Sigmoid colon (tissue), 7 donors: Measurements from ENCODE around the gene COBL. TPM values are rescaled to one million over a fixed set of nuclear protein-coding genes. Genes with fewer than 3 reads are reported as not detected.
A peak's percentile ranks its signal among the peaks of the same experiment; 100 is the strongest.
"Not testable (repeated sequence)": the region's sequence is repeated elsewhere in the genome, so short reads cannot be mapped to it uniquely, and the experiment has no call there.

Source experiments
- DNase-seq: peaks from one replicate; pipeline ENCODE4 v3.0.0-alpha.2; 2019
- H3K27ac ChIP-seq, 4 donors: fragments of 200-600 bp; sonication (generic); one replicate each; pipeline ENCODE4 v1.5.1; 2016 to 2019; ENCODE audit warnings: mild to moderate bottlenecking in 1 of 4
- H3K27me3 ChIP-seq, 3 donors: fragments of 200-600 bp; sonication (generic); one replicate each; pipeline ENCODE4 v1.5.1; 2019; ENCODE audit warnings: mild to moderate bottlenecking in 1 of 3
- H3K36me3 ChIP-seq, 4 donors: fragments of 200-600 bp; sonication (generic); one replicate each; pipeline ENCODE4 v1.5.1; 2016 to 2019
- H3K4me1 ChIP-seq, 4 donors: fragments of 200-600 bp; sonication (generic); one replicate each; pipeline ENCODE4 v1.5.1; 2017 to 2019
- H3K4me3 ChIP-seq, 4 donors: fragments of 200-600 bp; sonication (generic); one replicate each; pipeline ENCODE4 v1.5.1; 2017 to 2019; ENCODE audit warnings: mild to moderate bottlenecking in 2 of 4, moderate library complexity in 1 of 4
- H3K9me3 ChIP-seq, 4 donors: fragments of 200-600 bp in 3 of 4; sonication (generic) in 3 of 4; one replicate each; pipeline versions ENCODE4 v1.5.1 to v1.6.1; 2013 to 2019
- EP300 ChIP-seq, 4 donors: sonication (generic); formaldehyde crosslinking; IDR thresholded peaks; one replicate each; pipeline ENCODE4 v1.6.1; 2017; ENCODE audit warnings: antibody characterized with exemption in 4 of 4
- POLR2A ChIP-seq, 2 donors: fragments of 450-650 bp; IDR thresholded peaks; one replicate each; pipeline ENCODE4 v1.6.1; 2016; ENCODE audit warnings: antibody characterized with exemption in 2 of 2, mild to moderate bottlenecking in 2 of 2, moderate library complexity in 2 of 2
- POLR2AphosphoS5 ChIP-seq, 4 donors: sonication (generic); formaldehyde crosslinking; IDR thresholded peaks; one replicate each; pipeline ENCODE4 v1.6.1; 2017; ENCODE audit warnings: antibody characterized with exemption in 4 of 4
- WGBS, 2 donors: extraction: QIAGEN DNeasy Blood & Tissue Kit; methylation state at CpG; one replicate each; pipeline ENCODE4 v1.1.7; 2013; 5-methylcytosine and 5-hydroxymethylcytosine counted together
- intact Hi-C: fragments of 100-400 bp; cut with DNase I; formaldehyde crosslinking; loops from one replicate; pipeline ENCODE4 v1.15.1; 2023
- polyA plus RNA-seq, 3 donors: library from polyadenylated mRNA; stranded (reverse); fragments of 200-250 nt; gene quantifications; one replicate each; pipeline ENCODE4 v1.2.3, GENCODE V29; 2013
- total RNA-seq, 4 donors: library from RNA; depleted of rRNA; stranded (reverse); fragments of >200 nt; gene quantifications; one replicate each; pipeline ENCODE4 v1.1.0, GENCODE V29; 2016
- TF ChIP-seq, protein P1 (sequence below), 4 experiments: fragments of 450-650 bp in 3 of 4; fragments of 200-600 bp in 1 of 4; IDR thresholded peaks; one replicate each; pipeline ENCODE4 v1.5.1; 2016 to 2019; ENCODE audit warnings: antibody characterized with exemption in 4 of 4, mild to moderate bottlenecking in 3 of 4, moderate library complexity in 2 of 4
- donor health status: healthy with polysubstance abuse.
- donor health status: Bipolar disorder and iron deficiency.
- donor health status: healthy.

The COBL gene
- total and polyA plus RNA-seq, 7 donors: 3.0 to 27.6 (median 10.0) TPM

DNA sequence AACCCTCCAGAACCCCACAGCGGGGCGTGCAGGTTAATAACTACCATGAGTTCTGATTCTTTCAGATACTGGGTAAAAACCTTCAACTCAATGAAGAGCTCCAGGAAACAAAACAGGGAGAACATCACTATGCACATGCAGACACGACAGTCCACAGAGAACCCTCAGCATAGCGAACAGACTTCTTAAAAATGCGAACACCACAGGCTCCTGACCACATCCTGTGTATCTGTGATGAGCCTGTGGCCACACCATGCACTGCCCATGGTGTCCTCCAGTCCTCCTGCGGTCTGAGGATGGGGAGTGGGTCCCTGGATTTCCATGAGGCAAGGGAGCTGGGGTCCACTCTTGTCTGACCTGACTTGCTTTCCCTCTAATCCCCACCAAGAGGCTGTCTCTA lies 107.2 kb downstream of the COBL start:
- no peak for DNase-seq
- Histone ChIP-seq H3K27me3 (no peaks in the 10 kb centered on the region), H3K4me1 (no peaks in the 10 kb centered on the region), H3K4me3 (no peak overlapping the region), H3K36me3 (no peaks in the 10 kb centered on the region), H3K9me3 (peaks cover 0 to 2% (median 0%) of the 10 kb centered on the region in 4 donors), H3K27ac (no peak overlapping the region)
- TF ChIP-seq, protein P1, sequence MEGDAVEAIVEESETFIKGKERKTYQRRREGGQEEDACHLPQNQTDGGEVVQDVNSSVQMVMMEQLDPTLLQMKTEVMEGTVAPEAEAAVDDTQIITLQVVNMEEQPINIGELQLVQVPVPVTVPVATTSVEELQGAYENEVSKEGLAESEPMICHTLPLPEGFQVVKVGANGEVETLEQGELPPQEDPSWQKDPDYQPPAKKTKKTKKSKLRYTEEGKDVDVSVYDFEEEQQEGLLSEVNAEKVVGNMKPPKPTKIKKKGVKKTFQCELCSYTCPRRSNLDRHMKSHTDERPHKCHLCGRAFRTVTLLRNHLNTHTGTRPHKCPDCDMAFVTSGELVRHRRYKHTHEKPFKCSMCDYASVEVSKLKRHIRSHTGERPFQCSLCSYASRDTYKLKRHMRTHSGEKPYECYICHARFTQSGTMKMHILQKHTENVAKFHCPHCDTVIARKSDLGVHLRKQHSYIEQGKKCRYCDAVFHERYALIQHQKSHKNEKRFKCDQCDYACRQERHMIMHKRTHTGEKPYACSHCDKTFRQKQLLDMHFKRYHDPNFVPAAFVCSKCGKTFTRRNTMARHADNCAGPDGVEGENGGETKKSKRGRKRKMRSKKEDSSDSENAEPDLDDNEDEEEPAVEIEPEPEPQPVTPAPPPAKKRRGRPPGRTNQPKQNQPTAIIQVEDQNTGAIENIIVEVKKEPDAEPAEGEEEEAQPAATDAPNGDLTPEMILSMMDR (IDR thresholded peaks at IDR 0.05): no peak
- TF ChIP-seq EP300 (IDR thresholded peaks at IDR 0.05) (no peak), POLR2AphosphoS5 (IDR thresholded peaks at IDR 0.05) (no peak), POLR2A (IDR thresholded peaks at IDR 0.05) (no peak)
- 74 to 87% methylated on average over 6 of the region's 6 CpGs for WGBS, 2 donors
- intact Hi-C loops: no loop called here

DNA sequence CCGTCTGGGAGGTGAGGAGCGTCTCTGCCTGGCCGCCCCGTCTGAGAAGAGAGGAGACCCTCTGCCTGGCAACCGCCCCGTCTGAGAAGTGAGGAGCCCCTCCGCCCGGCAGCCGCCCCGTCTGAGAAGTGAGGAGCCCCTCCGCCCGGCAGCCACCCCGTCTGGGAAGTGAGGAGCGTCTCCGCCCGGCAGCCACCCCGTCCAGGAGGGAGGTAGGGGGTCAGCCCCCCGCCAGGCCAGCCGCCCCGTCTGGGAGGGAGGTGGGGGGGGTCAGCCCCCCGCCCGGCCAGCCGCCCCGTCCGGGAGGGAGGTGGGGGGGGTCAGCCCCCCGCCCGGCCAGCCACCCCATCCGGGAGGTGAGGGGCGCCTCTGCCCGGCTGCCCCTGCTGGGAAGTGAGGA lies 108.5 kb downstream of the COBL start:
- H3K9me3 ChIP-seq, H3K27ac ChIP-seq, H3K27me3 ChIP-seq, H3K4me3 ChIP-seq, H3K36me3 ChIP-seq, intact Hi-C loops, DNase-seq, H3K4me1 ChIP-seq: not testable (repeated sequence)
- 94 to 98% methylated on average over 28 of the region's 30 CpGs for WGBS, 2 donors

DNA sequence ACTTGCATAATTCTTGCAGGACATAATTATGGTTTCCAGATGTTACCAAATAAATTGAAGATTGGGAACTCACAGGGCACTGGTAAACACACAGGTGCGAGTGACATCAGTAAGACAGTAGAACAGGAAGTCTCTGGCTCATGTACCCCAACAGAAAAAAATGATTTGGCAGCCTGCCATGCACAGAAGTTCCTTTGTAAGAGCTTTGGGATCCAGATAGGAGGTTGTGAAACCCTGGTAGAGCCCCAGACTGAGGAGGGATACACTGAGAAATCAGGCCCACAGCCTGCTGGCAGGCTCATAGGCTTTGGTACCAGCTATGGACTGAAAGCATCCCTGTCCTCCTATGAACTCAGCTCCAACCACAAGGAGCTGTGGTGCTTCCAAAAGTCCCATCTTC lies 118.0 kb downstream of the COBL start:
- no peak for DNase-seq
- TF ChIP-seq EP300 (IDR thresholded peaks at IDR 0.05) (no peak), POLR2A (IDR thresholded peaks at IDR 0.05) (no peak), POLR2AphosphoS5 (IDR thresholded peaks at IDR 0.05) (no peak)
- TF ChIP-seq, protein P1 (IDR thresholded peaks at IDR 0.05): no peak
- no peaks in the 10 kb centered on the region for H3K27me3 ChIP-seq
- no peaks in the 10 kb centered on the region for H3K9me3 ChIP-seq
- H3K36me3 ChIP-seq: no peaks in the 10 kb centered on the region
- H3K4me1 ChIP-seq: no peaks in the 10 kb centered on the region
- H3K27ac ChIP-seq: no peak overlapping the region
- H3K4me3 ChIP-seq: no peak overlapping the region
- 47 to 72% methylated on average over 1 of the region's 1 CpG for WGBS, 2 donors
- intact Hi-C loops: no loop called here

DNA sequence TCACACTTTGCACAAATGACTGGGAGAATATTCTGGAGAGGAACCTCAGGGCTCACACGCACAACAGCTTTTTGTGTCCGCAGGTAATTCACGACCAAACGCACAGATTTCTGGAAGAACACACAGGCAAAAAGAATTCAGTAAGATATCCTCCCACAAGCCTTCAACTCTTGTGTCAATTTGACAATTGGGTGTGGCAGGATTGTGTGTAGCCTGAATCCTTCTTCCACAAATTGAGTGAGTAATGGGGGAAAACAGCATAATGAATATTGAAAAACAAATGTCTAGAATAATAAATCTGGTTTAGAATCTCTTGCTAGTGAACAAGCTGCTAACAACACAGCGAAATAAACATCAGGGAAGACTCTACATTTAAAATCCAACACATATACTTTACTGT lies 125.6 kb downstream of the COBL start:
- DNase-seq: no peak
- Histone ChIP-seq H3K9me3 (no peaks in the 10 kb centered on the region), H3K27ac (no peak overlapping the region), H3K4me3 (no peak overlapping the region), H3K4me1 (no peaks in the 10 kb centered on the region), H3K27me3 (no peaks in the 10 kb centered on the region), H3K36me3 (no peaks in the 10 kb centered on the region)
- intact Hi-C loops: no loop called here
- WGBS, 2 donors: 81 to 83% methylated on average over 5 of the region's 5 CpGs
- TF ChIP-seq, protein P1 (IDR thresholded peaks at IDR 0.05): no peak
- no peak for TF ChIP-seq EP300 (IDR thresholded peaks at IDR 0.05)
- no peak for TF ChIP-seq POLR2A (IDR thresholded peaks at IDR 0.05)

DNA sequence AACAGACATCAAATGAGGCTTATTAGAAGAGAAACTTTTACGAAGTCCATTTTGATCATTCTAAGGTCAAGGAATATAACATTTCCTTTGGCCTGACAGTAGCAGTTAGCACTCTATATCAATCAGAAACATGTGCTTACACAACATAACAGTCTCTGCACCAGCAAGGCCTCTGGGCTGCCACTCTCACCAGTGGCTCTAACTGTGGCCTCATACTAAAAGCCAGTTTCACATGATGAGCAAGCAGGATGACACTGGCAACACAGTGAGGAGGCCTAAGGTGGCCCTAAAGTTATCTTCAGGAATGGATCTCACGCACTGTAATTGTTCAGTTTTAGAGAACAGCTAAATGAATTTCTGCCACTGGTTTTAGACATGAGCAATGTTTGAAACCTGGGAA lies 126.8 kb downstream of the COBL start:
- DNase-seq: no peak
- Histone ChIP-seq H3K27me3 (no peaks in the 10 kb centered on the region), H3K9me3 (no peaks in the 10 kb centered on the region), H3K4me1 (no peaks in the 10 kb centered on the region), H3K27ac (no peak overlapping the region), H3K4me3 (no peak overlapping the region), H3K36me3 (no peaks in the 10 kb centered on the region)
- no peak for TF ChIP-seq EP300 (IDR thresholded peaks at IDR 0.05)
- intact Hi-C loops: no loop called here
- WGBS, 2 donors: 74 to 94% methylated on average over 2 of the region's 2 CpGs

DNA sequence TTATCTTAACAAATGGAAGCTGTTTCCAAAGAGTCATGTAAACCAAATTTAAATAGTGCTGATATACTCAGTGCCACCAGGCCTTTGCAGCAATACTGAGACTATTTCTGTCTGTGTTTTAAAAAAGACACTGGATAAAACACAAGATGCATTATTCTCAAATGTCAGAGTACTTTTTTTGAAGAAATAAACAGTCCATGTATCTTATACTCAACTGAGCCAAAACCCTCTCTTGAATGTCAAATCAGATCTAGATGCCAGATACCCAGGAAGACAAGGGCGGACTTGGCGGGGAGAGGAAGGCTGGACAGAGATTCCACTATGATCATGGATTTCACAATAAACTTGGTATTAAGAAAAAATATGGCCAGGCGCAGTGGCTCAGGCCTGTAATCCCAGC lies 127.6 kb downstream of the COBL start:
- Histone ChIP-seq H3K4me3 (no peak overlapping the region), H3K36me3 (no peaks in the 10 kb centered on the region), H3K27me3 (no peaks in the 10 kb centered on the region), H3K4me1 (no peaks in the 10 kb centered on the region), H3K9me3 (no peaks in the 10 kb centered on the region), H3K27ac (peak overlapping the region in 1 of 4 donors; percentile 14)
- no peak for DNase-seq
- 91 to 94% methylated on average over 3 of the region's 3 CpGs for WGBS, 2 donors
- TF ChIP-seq EP300 (IDR thresholded peaks at IDR 0.05): no peak
- TF ChIP-seq POLR2A (IDR thresholded peaks at IDR 0.05): no peak
- TF ChIP-seq, protein P1 (IDR thresholded peaks at IDR 0.05): no peak
- no peak for TF ChIP-seq POLR2AphosphoS5 (IDR thresholded peaks at IDR 0.05)
- intact Hi-C loops: no loop called here
